Activated CD4-positive, CD25-positive, alpha-beta regulatory T cell treated with anti-CD3 and anti-CD28 coated beads, Interleukin-2, amount 50 U/mL, for 24 hours (primary cell): ENCODE results near the gene NR3C2.
A peak's percentile ranks its signal among the peaks of the same experiment; 100 is the strongest.

Experiments
- ATAC-seq, 2 donors: fragments of 150-1000 bp; cut with Tn5 transposase; one replicate each; pipeline ENCODE4 v1.10.0; 2021; ENCODE audit warnings: mild to moderate bottlenecking in 1 of 2, moderate library complexity in 1 of 2

NR3C2 gene

DNA sequence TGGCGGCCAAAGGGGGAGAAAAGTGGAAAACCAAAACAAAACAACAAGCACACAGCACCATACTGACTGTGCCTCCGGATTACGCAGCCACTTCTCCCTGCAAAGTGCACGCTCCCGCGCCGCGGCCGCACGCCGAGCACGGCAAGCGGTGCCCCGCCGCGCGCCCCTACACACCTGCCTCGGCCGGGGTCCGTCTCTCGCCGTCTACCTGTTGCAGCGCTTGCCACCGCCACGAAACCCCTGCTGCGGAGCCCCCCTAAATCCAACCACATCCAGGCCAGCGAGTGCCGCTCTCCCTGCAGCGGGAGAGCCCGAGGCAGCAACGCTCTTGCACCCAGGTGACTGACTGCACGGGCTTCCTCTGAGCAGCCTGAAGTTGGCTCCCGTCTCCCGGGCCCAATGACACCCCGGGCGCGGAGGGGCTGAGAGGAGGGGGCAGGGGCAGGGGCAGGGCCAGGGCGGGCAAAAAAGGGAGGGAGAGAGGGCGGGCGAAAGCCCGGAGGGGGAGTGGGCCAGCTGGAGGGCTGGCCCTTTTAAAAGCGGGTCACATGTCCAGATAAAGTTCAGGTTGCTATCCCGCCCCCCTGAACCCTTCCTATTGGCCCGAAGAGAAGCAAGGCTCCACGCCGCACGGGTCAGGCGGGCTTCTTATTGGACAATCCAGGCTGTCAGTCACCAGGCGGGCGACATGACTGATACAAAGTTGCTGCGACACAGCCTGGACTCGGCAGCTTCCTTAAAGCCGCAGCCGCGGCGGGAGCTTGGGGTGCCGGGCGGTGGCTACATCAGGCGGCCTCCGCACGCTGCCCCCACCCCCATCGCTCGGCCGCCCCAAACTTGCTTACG, at the start of gene NR3C2:
Gene NR3C2, minus strand, starts transcription at position 429 of the 846 bp plus-strand sequence.
- peak; percentile 94 for ATAC-seq

DNA sequence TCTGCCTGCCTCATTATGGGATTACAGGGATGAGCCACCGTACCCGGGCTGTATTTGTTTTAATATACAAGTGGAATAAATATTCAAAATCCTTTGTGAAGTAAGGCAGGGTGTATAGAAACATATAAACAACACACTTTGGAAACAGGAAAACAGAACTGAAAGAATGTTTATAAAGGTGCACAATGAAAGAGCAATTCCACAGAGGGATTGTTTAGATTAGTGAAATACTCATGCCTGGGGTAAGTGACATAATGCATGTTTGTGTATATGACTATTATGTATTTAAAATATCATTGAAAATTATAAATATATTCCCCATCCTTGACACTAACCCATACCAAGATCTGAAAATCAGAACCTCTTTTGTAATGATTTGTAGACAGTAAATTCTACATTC, 45.0 kb upstream of the NR3C2 start:
- ATAC-seq = no peak

DNA sequence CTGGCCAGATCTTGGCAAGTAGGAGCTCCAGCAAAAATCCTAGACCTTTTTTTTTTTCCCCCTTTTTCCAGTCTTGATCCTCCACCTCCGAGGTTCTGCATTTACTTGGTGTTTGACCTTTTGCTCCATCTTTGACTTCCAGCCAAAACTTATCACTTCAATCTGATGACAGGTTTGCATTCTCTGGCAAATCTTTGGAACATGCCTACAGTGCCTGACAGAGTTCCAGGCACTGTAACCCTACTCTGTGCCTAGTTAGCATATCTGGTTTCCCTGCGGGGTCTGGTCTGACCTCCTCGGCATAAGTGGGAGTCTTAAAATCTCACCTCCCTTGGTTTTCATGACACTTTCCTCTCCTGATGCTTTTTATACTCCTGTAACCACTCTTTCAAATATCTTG, 39.4 kb upstream of the NR3C2 start:
- no peak for ATAC-seq

DNA sequence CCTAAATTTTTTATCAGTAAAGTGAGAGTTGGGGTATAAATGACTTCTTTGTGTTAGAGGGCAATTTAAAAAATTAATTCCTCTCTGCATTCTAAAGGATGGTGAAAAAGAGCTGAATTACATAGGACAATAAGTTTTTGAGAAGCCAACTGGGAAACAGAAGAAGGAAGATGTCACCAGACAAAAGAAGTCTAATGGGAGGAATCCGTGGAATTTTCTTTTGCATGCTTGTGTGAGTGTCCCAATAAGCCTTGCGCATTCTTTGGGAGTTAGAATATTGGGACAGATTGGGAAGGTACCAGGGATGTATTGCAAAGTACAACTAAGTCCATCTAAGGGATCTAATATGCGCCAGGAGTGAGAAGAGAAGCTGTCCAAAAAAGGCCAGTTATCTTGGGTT, 35.1 kb upstream of the NR3C2 start:
- ATAC-seq = no peak

DNA sequence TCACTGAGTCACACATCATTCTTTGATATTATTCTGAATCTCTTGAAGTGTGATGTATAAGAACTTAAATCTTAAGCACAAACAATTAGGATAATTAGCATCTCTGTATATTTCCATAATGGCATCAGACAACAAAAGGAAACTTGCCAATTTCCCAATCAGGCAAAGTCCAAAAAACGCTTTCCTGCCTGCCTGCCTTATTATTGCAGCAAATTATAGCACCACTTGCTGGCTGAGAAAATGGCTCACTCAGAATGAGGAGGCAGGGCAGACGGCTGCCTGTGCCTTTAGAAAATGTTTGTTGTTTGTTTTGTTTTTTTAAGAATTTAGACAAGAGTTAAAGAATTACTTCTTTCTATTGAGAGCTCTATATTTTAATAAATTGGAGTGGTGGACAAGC, 27.7 kb upstream of the NR3C2 start:
- no peak for ATAC-seq

DNA sequence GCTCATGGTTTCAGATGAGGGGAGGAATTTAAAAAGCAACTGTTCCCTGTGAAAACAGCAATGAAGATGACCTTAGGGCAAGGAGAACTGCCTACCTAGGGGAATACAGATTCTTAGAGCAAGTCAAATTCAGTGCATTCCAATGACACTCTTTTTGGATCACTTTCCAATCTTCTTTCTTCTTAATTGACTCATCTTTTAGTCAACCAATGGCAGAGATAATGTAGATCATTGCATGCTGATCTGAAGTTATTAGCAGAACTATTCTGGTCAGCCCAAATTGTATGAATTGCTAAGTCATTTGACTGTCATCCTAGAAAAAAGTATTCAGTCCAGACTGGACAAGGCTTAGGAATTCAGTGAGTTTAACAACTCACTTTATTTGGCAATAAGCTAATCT, 12.6 kb upstream of the NR3C2 start:
- no peak for ATAC-seq

DNA sequence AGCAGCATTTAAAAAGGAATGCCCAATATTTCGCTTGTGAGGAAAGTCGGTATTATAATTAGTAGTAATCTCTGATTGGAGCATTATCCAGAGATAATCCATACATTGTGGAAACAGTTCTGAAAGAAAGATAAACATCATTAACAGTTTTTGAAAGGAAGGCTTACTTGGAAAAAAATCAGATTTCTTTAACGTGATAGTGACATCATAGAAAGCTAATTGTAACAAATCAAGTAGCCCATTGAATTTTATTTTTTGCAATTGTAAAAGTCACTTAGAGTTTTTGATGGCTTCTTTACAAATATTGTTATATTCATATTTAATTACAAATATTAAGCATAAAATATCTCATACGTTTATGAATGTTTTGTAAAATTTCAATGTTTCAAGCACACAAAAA, 11.6 kb upstream of the NR3C2 start:
- ATAC-seq = no peak

DNA sequence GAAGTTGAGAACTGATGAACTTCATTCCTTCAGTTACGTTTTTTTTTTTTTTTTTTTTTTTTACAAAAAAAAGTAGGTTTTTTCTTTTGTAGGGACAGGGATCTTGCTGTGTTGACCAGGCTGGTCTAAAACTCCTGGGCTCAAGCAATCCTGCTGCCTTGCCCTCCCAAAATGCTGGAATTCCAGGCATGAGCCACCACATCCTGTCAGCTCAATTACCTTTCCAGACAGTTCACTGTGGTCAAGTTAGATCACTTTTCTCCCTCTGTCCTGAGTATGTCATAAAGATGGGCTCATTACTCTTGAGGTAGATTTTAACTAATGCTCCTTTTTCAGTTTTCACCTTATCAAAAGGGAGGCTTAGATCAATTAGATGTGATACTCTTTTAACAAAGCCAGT, 10.8 kb upstream of the NR3C2 start:
- no peak for ATAC-seq

DNA sequence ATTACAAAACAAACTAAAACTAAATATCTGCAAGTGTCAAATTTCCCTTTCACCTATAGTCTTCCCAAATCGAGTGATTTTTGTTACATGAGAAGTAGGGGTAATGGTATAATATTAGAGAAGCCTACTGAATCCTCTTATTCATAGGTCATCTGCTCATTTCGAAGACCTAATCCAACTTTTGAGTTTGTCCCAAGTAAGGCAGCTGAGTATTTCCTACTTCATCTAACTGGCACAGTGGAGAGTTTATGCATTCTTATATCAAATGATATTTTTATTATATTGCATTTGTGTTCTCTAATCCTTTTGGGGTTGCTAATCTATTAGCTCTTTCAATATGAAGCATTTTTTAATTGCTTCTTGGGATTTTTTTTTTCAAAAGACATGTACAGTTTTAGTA, 7.7 kb upstream of the NR3C2 start:
- no peak for ATAC-seq

DNA sequence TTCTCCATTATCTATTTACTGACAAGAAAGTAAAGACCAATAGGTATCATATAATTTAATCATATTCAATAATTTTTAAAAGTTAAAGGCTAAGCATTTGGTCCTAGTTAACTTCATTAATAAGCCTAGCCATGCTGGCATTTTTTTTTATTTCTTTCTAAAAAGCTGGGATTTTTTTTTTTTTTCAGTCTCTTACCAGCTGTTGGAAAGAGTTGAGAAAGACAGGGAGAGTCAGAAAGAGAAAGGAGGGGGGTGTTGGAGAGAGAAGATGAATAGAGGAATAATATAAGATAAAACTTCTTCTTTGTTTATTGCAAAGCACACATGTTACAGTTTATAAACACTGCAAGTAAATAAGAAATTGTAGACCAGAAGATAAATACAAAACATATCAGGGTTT, 5.9 kb upstream of the NR3C2 start:
- no peak for ATAC-seq

DNA sequence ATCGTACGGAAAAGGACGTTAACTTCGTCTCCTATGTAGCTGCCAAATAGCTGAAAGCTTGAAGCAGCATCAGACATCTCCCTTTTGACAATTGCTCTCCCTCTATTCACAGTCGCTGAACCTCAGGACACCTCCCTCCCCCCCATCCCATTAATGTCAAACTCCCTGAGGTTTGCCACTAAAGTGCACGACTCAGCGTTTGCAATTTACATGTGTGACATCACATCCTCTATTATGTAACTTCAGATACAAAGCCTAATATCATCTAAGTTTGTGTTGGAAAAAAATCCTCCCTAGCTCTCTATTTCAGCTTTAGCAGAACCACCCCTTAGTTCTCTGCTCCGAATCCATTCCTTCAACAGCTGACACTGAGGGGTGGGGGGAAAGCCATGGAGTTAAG, 5.5 kb upstream of the NR3C2 start:
- no peak for ATAC-seq

DNA sequence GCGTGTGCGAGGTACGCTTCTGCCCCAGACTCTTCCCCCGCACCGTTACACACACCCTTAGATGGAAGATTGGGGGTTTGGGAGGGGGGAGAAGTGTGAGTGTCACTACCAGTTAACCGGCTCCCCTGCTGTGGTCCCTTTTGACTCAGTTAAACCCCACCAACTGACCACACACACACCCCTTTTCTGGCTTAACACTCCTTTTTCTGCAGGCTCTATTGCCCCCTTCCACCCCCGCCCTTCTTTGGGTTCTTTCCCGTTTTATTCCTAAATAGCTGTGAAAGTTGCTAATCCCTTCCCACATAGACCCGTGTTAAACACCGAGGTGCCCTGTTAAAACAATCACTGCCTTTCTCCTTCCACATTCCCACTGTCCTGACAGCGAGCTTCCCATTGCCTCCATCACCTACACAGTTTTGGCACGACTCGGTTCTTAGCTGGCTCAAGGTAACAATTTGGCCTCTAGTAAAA, 3.7 kb upstream of the NR3C2 start:
- no peak for ATAC-seq

DNA sequence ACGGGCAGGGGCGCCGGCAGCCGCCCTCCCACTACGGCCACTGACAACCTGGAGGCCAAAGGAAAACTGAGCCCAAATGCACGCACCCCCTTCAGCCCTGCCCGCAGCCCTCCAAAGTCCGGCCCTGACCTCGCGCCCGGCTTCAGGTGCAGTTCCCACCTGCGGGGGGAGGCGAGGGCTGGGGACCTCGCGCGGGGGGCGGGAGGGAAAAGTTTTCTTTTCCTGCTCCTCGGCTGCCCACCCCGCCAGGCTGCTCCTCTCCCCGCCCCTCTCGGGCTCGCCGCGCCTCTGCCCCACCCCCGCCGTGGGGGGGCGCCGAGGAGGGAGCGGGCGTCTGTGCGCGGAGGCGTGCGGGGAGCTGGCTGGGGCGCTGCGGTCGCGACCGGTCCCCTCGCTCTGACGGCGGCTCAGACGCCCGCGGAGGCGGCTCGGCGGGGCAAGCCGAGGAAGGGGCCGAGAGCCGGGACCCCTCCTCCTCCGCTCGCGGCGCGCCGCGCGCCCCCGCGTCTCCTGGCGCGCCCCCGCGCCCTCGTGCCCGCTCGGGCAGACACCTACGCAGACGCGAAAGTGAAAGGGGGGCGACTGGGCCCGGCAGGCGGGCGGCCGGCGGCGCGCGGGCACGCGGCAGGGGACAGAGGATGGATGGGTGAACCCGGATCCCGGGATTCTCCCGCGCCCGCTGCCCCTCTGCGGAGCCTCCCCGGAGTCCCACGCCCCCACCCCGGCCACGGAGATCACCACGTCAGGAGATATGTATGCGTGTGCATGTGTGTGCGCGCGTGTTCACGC, 3.1 kb upstream of the NR3C2 start:
- no peak for ATAC-seq

DNA sequence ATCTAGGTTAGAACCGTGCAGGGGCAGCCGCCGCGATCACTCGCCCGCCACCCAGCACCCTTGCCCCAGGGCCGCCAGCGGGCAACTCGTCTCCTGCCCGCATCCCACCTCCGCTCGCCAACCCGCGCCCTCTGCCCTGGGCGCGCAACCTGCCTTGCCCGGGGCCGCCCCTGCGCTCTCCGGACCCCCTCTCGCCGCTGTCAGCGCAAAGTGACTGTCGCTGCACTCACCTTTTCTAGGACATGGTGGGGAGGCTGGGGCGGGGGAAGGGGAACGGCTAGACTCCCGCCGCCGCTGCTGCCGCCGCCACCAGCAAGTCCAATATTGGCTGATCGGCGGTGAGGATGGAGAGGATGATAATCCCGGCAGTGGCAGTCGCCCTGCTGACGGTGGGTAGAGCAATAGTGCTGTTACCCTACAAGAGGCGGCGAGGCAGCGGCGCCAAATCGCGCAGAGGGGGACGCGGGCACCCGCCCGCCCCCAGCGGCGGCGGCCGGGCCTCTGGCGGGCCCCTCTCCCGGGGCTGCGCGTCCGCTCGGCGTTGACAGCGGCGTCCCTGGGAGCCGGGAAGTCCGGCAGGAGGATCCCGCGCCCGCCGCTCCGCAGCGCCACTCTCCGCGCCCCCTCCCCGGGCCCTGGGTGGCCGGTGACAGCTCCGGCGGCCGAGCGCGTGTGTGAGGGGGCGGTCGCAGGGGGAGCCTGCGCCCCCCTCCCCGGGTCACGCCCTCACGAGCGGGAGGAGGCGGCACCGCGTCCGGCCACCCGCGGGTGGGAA, 2.3 kb upstream of the NR3C2 start:
- no peak for ATAC-seq

DNA sequence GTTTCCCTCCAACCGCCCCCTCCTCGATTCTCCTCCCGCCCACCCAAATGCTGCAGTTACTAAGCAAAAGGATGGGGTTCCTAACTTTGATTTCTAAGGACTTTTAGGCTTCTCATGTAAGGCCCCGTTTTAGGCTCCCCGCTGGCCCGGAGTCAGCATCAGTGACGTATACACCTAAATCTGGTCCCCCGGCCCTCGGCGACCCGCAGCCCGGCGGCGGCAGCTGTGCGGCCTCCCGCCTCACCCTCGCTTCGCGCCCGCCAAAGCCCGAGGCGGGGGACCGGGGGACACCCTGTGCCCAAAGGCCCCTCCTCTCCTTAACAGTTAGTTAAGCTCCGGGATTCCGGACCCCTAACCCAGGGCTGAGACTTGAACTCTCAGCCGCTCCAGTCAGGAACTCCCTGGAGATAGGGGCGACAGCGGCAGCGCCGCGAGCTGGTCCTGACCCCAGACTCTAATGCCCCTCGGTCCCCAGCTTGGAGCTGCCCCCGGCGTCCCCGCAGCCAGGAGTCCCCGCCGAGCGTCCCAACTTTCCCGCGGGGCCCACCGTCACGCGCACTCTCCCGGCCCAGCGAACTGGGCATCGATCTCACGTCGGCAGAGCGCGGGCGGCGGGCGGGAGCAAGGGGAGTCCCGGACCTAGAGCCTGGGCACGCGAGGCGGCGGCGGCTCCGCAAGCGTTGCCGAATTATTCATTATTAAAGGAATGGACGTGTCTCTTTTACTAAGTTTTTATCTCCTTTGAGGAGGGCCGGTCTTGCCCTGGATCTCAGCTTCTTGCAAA, 1.5 kb upstream of the NR3C2 start:
- ATAC-seq = no peak

DNA sequence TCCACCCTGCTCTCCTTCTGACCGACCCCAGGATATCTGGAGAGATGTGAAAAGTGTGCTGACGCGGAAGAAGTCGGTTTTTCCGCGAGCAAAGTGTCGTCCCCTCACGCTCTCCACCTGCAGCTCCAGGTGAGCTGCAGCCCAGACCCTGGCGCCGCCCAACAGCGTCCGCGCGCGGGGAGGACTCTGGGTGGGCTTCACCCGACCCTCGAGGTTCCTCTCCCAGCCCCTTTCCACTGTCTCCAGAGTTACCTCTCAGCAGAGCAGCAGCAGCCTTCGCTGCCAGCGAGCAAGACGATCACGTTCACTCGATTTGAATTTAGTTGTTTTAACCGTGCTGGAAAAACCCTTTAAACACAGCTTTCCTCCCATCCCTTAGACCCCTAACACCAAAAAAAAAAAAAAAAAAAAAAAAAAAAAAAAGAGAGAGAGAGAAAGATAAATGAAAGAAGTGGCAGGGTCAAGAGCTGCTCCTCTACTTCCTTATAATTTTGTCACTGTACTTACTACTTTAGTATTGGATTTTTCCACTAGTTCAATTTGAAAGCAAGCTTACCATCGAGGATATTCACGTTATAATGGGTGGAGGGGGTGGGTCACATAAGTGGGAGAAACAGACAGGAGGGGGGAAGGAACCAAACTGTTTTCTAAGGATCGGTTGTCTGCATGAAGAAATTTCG, 758 bp upstream of the NR3C2 start:
- peak; percentile 2 for ATAC-seq

DNA sequence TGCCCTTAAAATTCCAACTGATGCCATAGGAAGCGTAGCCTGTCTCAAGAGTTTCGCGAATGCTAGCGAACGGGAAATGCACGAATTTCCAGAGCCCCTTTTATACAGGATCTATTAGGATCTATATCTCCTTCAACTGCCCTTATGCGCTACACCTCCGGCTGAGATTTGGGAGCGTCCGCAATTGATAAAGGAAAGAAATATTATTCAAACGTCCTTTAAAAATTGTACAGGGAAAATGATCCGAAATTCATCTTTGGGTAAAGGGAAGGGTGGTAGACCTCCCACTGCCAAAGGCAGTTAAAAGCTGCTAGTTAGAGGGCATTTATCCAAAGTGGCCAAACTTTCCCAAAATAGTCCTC, 609 bp downstream of the NR3C2 start:
- no peak for ATAC-seq

DNA sequence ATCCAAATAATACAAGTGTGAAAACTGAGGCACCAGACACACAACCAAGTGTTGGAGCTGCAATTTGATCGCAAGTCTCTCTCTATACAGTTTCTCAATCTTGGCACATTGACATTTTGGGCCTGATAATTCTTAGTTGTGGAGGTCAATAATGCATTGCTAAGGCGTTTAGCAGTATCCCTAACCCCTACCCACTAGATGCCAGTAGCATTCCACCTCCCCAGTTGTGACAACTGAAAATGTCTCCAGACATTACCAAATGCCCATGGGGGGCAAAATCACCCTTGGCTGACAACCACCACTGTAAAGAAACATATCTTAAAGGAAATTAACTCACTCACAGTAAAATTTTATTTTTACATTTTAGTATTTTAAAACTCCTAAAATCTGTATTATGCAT, 4.2 kb downstream of the NR3C2 start:
- ATAC-seq = no peak

DNA sequence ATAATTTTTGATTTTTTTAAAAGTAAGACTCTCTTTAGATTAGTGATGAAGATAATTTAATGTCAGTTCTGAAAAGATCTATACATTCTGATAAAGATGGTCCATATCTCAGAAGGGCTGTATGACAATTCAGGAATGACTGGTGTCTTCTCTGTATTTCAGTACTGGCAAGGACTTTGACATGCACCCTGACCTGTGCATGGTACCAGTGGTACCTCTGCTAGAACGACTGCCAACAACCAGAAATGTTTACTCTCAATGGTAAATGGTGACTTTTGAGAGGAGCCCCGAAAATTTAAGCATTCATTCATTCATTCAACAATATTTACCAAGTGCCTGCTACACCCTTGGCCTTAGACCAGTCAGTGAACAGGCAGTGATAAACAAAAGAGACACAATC, 4.8 kb downstream of the NR3C2 start:
- no peak for ATAC-seq

DNA sequence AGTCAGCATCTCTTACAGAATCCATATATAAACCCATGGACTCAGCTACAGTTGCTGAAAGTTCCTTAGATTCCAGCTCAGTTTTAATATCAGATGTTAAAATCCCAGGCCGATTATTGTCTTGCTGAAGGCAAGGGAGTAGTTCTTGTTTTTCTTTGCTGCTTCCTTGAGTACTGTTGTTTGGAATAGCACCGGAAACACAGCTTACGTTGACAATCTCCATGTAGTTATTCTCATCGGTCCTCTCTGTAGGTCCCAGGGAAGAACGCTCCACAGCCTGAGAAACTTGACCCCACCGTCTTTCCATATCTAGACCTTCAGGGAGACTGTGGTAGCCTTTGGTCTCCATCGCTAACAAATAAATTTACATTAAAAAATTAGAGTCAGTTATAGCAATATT, 5.7 kb downstream of the NR3C2 start:
- no peak for ATAC-seq

DNA sequence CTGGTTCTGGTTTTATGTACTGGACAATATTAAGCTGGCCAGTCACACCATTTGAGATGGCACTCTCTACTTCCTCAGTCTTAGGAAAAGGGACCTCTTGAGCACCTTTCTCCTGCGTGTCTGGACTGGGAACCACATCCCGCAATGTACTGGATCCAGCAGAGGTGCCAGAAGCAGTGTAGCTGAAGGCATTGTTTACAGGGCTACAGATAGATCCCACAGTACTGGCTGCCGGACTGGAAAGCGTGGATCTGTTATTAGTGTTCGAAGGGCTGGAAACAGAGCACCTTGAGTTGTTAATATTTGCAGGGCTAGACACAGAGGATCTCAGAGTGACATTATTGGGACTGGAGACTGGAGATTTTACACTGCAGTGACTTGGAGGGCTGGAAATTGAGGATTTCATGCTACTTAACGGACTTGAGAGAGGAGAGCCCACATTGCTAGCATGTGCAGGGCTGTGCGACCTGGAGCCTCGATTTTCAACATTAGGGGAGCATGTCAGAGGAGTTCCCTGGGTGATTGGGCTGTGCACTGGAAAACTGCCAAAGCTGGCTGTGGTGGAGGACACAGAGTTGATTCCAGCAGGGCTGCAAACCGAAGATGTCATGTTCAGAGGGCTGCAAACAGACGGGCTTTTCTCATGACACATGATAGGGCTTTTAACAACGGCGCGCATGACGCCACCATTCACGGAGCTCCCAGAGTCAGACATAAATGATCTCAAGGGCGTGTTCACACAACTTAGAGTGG, 6.4 kb downstream of the NR3C2 start:
- no peak for ATAC-seq
